ENCODE results near the gene SLC27A5.

DNA sequence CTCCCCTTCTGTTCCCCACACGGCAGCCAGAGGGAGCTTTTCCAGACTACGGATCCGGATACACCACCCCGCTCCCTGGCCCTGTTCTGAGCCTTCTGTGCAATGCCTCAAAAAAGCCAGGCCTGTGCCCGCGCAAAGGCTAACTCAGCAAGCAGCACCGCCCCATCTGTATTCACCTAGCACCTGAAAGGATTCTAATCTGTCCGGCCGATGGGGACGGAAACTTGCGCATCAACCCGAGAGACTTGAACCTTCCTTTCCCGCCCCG lies 7.2 kb upstream of the SLC27A5 start:
- TF ChIP-seq, protein P1, sequence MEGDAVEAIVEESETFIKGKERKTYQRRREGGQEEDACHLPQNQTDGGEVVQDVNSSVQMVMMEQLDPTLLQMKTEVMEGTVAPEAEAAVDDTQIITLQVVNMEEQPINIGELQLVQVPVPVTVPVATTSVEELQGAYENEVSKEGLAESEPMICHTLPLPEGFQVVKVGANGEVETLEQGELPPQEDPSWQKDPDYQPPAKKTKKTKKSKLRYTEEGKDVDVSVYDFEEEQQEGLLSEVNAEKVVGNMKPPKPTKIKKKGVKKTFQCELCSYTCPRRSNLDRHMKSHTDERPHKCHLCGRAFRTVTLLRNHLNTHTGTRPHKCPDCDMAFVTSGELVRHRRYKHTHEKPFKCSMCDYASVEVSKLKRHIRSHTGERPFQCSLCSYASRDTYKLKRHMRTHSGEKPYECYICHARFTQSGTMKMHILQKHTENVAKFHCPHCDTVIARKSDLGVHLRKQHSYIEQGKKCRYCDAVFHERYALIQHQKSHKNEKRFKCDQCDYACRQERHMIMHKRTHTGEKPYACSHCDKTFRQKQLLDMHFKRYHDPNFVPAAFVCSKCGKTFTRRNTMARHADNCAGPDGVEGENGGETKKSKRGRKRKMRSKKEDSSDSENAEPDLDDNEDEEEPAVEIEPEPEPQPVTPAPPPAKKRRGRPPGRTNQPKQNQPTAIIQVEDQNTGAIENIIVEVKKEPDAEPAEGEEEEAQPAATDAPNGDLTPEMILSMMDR (IDR thresholded peaks at IDR 0.05) = peak in 1 of 3 experiments; percentile 56
- no peak for TF ChIP-seq POLR2A (IDR thresholded peaks at IDR 0.05)

Measured in testis (tissue), 2 donors.